ENCODE results near the gene SYNE1.

DNA sequence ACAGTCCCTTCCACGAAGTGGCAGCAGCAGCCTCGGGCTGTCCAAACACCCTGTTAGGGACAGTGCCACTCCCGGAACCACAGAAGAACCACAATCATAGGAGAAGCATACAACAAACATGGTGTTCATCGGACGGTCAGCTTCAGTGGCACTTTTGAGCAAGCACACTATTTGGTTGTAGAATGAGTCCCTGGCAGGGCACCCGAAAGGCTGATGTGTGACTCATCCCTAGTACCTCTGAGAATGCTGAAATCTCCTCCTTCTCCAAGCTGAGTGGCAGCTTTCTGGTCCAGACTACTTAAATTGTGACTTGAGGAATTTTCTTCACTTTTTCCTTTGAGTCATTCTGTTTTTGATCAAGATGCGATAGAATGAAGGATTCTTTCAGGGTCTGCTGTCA, 547.2 kb downstream of the SYNE1 start:
- TF ChIP-seq, protein P1, sequence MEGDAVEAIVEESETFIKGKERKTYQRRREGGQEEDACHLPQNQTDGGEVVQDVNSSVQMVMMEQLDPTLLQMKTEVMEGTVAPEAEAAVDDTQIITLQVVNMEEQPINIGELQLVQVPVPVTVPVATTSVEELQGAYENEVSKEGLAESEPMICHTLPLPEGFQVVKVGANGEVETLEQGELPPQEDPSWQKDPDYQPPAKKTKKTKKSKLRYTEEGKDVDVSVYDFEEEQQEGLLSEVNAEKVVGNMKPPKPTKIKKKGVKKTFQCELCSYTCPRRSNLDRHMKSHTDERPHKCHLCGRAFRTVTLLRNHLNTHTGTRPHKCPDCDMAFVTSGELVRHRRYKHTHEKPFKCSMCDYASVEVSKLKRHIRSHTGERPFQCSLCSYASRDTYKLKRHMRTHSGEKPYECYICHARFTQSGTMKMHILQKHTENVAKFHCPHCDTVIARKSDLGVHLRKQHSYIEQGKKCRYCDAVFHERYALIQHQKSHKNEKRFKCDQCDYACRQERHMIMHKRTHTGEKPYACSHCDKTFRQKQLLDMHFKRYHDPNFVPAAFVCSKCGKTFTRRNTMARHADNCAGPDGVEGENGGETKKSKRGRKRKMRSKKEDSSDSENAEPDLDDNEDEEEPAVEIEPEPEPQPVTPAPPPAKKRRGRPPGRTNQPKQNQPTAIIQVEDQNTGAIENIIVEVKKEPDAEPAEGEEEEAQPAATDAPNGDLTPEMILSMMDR (IDR thresholded peaks at IDR 0.05) = no peak
- no peak for TF ChIP-seq POLR2A (IDR thresholded peaks at IDR 0.05)
